B cell (primary cell): Measurements from ENCODE around the gene ALKAL2. TPM values are rescaled to one million over a fixed set of nuclear protein-coding genes. Genes with fewer than 3 reads are reported as not detected.
A peak's percentile ranks its signal among the peaks of the same experiment; 100 is the strongest.

Experiments used
- ATAC-seq: fragments of 200-7000 bp; cut with Tn5 transposase; one replicate; pipeline ENCODE4 v1.10.0; 2021; ENCODE audit warnings: low read depth, mild to moderate bottlenecking, moderate number of reproducible peaks, moderate library complexity
- CTCF ChIA-PET: fragments of 350-600 bp; sonication (Branson Sonifier 250); formaldehyde crosslinking; loops from one replicate; lab custom pipeline; 2021; ENCODE audit warnings: antibody characterized with exemption, inconsistent platforms; lab: Charles Lee
- POLR2A ChIA-PET: fragments of 350-600 bp; sonication (Branson Sonifier 250); formaldehyde crosslinking; loops from one replicate; lab custom pipeline; 2021; ENCODE audit warnings: antibody characterized with exemption; lab: Charles Lee
- DNase-seq: peaks from one replicate; pipeline ENCODE4 v3.0.0; 2013
- H2AFZ ChIP-seq: 2 replicates; pipeline ENCODE4 v1.6.1; 2012; ENCODE audit warnings: mild to moderate bottlenecking, low read depth, low read length; ENCODE audit not compliant: insufficient read depth, poor library complexity, severe bottlenecking
- H3K27ac ChIP-seq, 2 donors: 1 replicate in 1 of 2; 2 replicates in 1 of 2; pipeline ENCODE4 v1.5.1; 2012 to 2013; ENCODE audit warnings: low read length in 2 of 2, mild to moderate bottlenecking in 2 of 2, moderate library complexity in 1 of 2
- H3K27me3 ChIP-seq, 4 experiments: fragments of 200-600 bp in 1 of 4; sonication (generic) in 1 of 4; replicated peaks in 1 of 4; 1 replicate in 2 of 4; 2 replicates in 2 of 4; pipeline versions ENCODE4 v1.6.1 to v1.7.0; 2013 to 2016; ENCODE audit warnings: low read length in 3 of 4, mild to moderate bottlenecking in 2 of 4, mixed read lengths in 1 of 4, moderate library complexity in 1 of 4; ENCODE audit not compliant: insufficient read depth in 4 of 4, control insufficient read depth in 3 of 4; ENCODE audit errors: control extremely low read depth in 1 of 4
- H3K36me3 ChIP-seq, 2 experiments: replicated peaks in 1 of 2; 1 replicate in 1 of 2; 2 replicates in 1 of 2; pipeline versions ENCODE4 v1.6.1 to v1.7.1; 2013; ENCODE audit warnings: low read length in 1 of 2; ENCODE audit not compliant: insufficient read depth in 2 of 2, control insufficient read depth in 1 of 2; ENCODE audit errors: control extremely low read depth in 1 of 2, extremely low read depth in 1 of 2
- H3K4me1 ChIP-seq, 2 donors: fragments of 200-600 bp in 1 of 2; sonication (generic) in 1 of 2; 1 replicate in 1 of 2; 2 replicates in 1 of 2; pipeline versions ENCODE4 v1.5.1 to v1.6.1; 2013 to 2017; ENCODE audit warnings: low read length in 2 of 2; ENCODE audit not compliant: control insufficient read depth in 2 of 2, insufficient read depth in 2 of 2
- H3K4me2 ChIP-seq: replicated peaks from 2 replicates; pipeline ENCODE3; 2012; ENCODE audit warnings: mild to moderate bottlenecking, low read depth, low read length; ENCODE audit not compliant: poor library complexity, severe bottlenecking
- H3K4me3 ChIP-seq, 5 experiments: fragments of 200-600 bp in 1 of 5; sonication (generic) in 1 of 5; 1 replicate in 3 of 5; 2 replicates in 2 of 5; pipeline versions ENCODE4 v1.5.1 to v1.7.0; 2011 to 2016; ENCODE audit warnings: low read length in 4 of 5, mild to moderate bottlenecking in 4 of 5, low read depth in 2 of 5, control low read depth in 1 of 5, moderate library complexity in 1 of 5; ENCODE audit not compliant: insufficient read depth in 1 of 5; ENCODE audit errors: control extremely low read depth in 1 of 5, extremely low read depth in 1 of 5
- H3K79me2 ChIP-seq: fragments of 200-600 bp; sonication (generic); one replicate; pipeline ENCODE4 v1.6.0; 2016; ENCODE audit warnings: low read length; ENCODE audit not compliant: control insufficient read depth, insufficient read depth
- H3K9ac ChIP-seq: fragments of 200-600 bp; sonication (generic); 2 replicates; pipeline ENCODE4 v1.6.1; 2017; ENCODE audit warnings: mild to moderate bottlenecking, low read length, moderate library complexity
- H3K9me3 ChIP-seq, 3 donors: one replicate each; pipeline versions ENCODE4 v1.6.1 to v1.7.1; 2013; ENCODE audit warnings: low read length in 2 of 3; ENCODE audit not compliant: control insufficient read depth in 2 of 3, insufficient read depth in 1 of 3; ENCODE audit errors: control extremely low read depth in 1 of 3
- H4K20me1 ChIP-seq: 2 replicates; pipeline ENCODE4 v1.6.0; 2012; ENCODE audit warnings: mild to moderate bottlenecking, low read length; ENCODE audit not compliant: insufficient read depth, control insufficient read depth, poor library complexity, severe bottlenecking
- H3K27ac Mint-ChIP-seq: one replicate; pipeline ENCODE4 v1.8.0; 2021; ENCODE audit warnings: mixed read lengths
- H3K27me3 Mint-ChIP-seq: one replicate; pipeline ENCODE4 v1.8.0; 2021; ENCODE audit warnings: mixed read lengths
- H3K4me1 Mint-ChIP-seq: one replicate; pipeline ENCODE4 v1.8.0; 2021; ENCODE audit warnings: mixed read lengths
- H3K4me3 Mint-ChIP-seq: one replicate; pipeline ENCODE4 v1.8.0; 2021; ENCODE audit warnings: mixed read lengths
- H3K9me3 Mint-ChIP-seq: one replicate; pipeline ENCODE4 v1.8.0; 2022; ENCODE audit warnings: mixed read lengths; ENCODE audit not compliant: insufficient read depth
- EZH2 ChIP-seq: IDR thresholded peaks from 2 replicates; pipeline ENCODE4 v1.6.1; 2012; ENCODE audit warnings: borderline replicate concordance, low read depth, mild to moderate bottlenecking, moderate library complexity, low read length; ENCODE audit not compliant: insufficient read depth, poor library complexity, severe bottlenecking
- WGBS: methylation state at CpG from one replicate; pipeline ENCODE4 v1.1.5; 2013; ENCODE audit warnings: missing lambda C conversion rate; ENCODE audit not compliant: insufficient coverage; 5-methylcytosine and 5-hydroxymethylcytosine counted together
- intact Hi-C: fragments of 100-400 bp; cut with micrococcal nuclease; formaldehyde crosslinking; loops from one replicate; pipeline ENCODE4 v1.10.0; 2022
- polyA plus RNA-seq: library from polyadenylated mRNA; depleted of rRNA; stranded (reverse); fragments of >200 nt; gene quantifications from 2 replicates; pipeline ENCODE4 v1.2.3, GENCODE V29; 2012
- total RNA-seq, 2 donors: library from RNA; stranded (reverse); fragments of 120-200 nt in 1 of 2; gene quantifications; 1 replicate in 1 of 2; 2 replicates in 1 of 2; pipeline versions ENCODE4 v1.2.3 to v1.2.4, GENCODE V29; 2013 to 2022
- TF ChIP-seq, protein P1 (sequence below): fragments of 200-600 bp; IDR thresholded peaks from one replicate; pipeline ENCODE4 v1.8.0; 2022; ENCODE audit warnings: antibody characterized with exemption, mild to moderate bottlenecking

Gene ALKAL2
- total and polyA plus RNA-seq, 2 donors (not counting 1 experiment from before 2014, with no cell fraction given), result 0.79 to 5.3 TPM

DNA sequence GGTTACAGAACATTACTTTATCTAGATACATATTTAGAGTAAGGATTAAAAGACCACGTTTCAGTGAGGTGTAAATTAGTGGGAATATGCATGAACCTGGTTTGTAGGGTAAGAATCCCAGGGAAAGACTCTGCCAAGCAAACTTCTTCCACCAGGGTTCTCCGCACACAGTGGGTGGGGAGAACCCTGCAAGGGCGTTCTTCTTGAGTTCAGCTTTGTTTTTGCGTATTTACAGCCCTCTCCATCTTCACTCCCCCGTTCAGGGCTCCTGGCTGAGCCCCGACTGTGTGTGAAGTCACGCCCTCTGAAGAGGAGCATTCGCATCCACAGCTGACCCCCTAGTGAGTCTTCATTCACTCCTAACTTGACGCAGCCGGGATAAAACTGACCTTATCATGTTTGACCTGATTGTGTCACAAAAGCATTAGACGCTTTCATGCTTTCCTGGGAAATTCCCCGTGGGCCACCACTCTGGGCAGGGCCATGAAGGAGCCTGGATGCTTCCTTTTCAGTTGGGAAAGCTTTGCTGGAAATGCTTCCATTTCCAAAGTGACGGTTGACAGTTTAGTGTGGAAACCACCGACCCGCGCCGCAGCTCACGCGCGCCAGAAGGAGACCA lies 1.0 kb downstream of the ALKAL2 start:
- Mint-ChIP-seq H3K4me3 (peak overlapping the region; percentile 64), H3K27me3 (peaks cover 26% of the 10 kb centered on the region), H3K27ac (peak overlapping the region; percentile 6), H3K9me3 (no peaks in the 10 kb centered on the region), H3K4me1 (peaks cover 13% of the 10 kb centered on the region)
- H3K9ac ChIP-seq, result peak overlapping the region; percentile 44
- no peak overlapping the region for H2AFZ ChIP-seq
- WGBS, result 52% methylated on average over 10 of the region's 20 CpGs
- ATAC-seq (no peak), DNase-seq (peak; percentile 27)
- H3K4me2 ChIP-seq, result peak overlapping the region; percentile 71
- H3K79me2 ChIP-seq, result no peaks in the 10 kb centered on the region
- peaks cover 4% of the 10 kb centered on the region for H4K20me1 ChIP-seq
- POLR2A ChIA-PET, result interaction anchor here (0.6 kb wide), 1 partner anchor 1306 kb away, joined by 3 read pairs; no protein-coding TSS in a partner anchor
- peaks cover 0 to 28% (median 19%) of the 10 kb centered on the region in 4 experiments for H3K27me3 ChIP-seq
- intact Hi-C loops, result no loop called here
- peak overlapping the region in 2 of 5 experiments; percentile 41 to 42 for H3K4me3 ChIP-seq
- peaks cover 0 to under 1% of the 10 kb centered on the region in 2 experiments for H3K36me3 ChIP-seq
- no peaks in the 10 kb centered on the region for H3K9me3 ChIP-seq
- no peak overlapping the region for H3K27ac ChIP-seq
- TF ChIP-seq EZH2, result no peak
- TF ChIP-seq, protein P1, sequence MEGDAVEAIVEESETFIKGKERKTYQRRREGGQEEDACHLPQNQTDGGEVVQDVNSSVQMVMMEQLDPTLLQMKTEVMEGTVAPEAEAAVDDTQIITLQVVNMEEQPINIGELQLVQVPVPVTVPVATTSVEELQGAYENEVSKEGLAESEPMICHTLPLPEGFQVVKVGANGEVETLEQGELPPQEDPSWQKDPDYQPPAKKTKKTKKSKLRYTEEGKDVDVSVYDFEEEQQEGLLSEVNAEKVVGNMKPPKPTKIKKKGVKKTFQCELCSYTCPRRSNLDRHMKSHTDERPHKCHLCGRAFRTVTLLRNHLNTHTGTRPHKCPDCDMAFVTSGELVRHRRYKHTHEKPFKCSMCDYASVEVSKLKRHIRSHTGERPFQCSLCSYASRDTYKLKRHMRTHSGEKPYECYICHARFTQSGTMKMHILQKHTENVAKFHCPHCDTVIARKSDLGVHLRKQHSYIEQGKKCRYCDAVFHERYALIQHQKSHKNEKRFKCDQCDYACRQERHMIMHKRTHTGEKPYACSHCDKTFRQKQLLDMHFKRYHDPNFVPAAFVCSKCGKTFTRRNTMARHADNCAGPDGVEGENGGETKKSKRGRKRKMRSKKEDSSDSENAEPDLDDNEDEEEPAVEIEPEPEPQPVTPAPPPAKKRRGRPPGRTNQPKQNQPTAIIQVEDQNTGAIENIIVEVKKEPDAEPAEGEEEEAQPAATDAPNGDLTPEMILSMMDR, result no peak
- CTCF ChIA-PET, result interaction anchor here (0.7 to 2.5 kb wide), 2 partner anchors 16 to 40 kb away, joined by 3 to 7 read pairs; no protein-coding TSS in a partner anchor
- H3K4me1 ChIP-seq, result peaks cover 13 to 20% of the 10 kb centered on the region in 2 donors

DNA sequence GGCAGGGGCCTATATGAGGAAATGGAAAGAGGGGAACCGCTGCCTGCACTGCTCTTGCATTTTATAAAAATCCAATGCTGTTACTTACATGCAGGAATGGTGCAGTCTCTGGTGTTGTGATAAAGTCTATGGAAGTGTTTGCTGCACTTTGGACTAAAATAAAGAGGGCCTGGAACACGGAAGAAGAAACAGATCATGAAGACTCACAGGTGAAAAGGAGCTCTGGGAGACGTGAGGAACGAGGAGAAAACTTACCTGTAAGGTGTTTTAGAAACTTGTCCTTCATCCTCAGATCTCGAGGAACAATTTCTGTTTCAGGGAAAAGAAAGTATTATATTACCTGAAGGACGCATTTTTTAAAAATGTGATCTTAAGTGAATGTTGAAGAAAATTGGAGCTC lies 1.9 kb downstream of the ALKAL2 start:
- POLR2A ChIA-PET, result no interaction called here
- peak overlapping the region; percentile 45 for H3K4me3 Mint-ChIP-seq

More for the DNA sequence above, 1.9 kb downstream of the ALKAL2 start:
- peaks cover 13% of the 10 kb centered on the region for H3K4me1 Mint-ChIP-seq
- TF ChIP-seq EZH2, result no peak
- TF ChIP-seq, protein P1, result no peak
- ATAC-seq, result no peak
- H3K36me3 ChIP-seq, result peaks cover 0 to 5% of the 10 kb centered on the region in 2 experiments
- peaks cover 4% of the 10 kb centered on the region for H4K20me1 ChIP-seq
- CTCF ChIA-PET, result interaction anchor here (0.7 to 2.5 kb wide), 2 partner anchors 39 to 46 kb away, joined by 3 to 7 read pairs; no protein-coding TSS in a partner anchor
- no peaks in the 10 kb centered on the region for H3K79me2 ChIP-seq
- H2AFZ ChIP-seq, result no peak overlapping the region
- H3K4me2 ChIP-seq, result no peak overlapping the region
- no peaks in the 10 kb centered on the region for H3K9me3 Mint-ChIP-seq
- H3K4me3 ChIP-seq, result no peak overlapping the region
- H3K9me3 ChIP-seq, result no peaks in the 10 kb centered on the region
- DNase-seq, result no peak
- H3K27me3 ChIP-seq, result peaks cover 0 to 25% (median 19%) of the 10 kb centered on the region in 4 experiments
- no peak overlapping the region for H3K27ac Mint-ChIP-seq
- intact Hi-C loops, result no loop called here
- peaks cover 13 to 20% of the 10 kb centered on the region in 2 donors for H3K4me1 ChIP-seq
- H3K9ac ChIP-seq, result no peak overlapping the region
- peaks cover 23% of the 10 kb centered on the region for H3K27me3 Mint-ChIP-seq
- no peak overlapping the region for H3K27ac ChIP-seq
- WGBS, result 88% methylated on average over 5 of the region's 6 CpGs
